GM19099 (cell line): Measurements from ENCODE around the gene SEPTIN12.

Experiments used
- POLR2A ChIP-seq: IDR thresholded peaks from 3 replicates; pipeline ENCODE4 v1.6.1; 2011; ENCODE audit warnings: low read depth; ENCODE audit not compliant: insufficient read length; ENCODE audit errors: extremely low read depth

SEPTIN12 gene, protein sequence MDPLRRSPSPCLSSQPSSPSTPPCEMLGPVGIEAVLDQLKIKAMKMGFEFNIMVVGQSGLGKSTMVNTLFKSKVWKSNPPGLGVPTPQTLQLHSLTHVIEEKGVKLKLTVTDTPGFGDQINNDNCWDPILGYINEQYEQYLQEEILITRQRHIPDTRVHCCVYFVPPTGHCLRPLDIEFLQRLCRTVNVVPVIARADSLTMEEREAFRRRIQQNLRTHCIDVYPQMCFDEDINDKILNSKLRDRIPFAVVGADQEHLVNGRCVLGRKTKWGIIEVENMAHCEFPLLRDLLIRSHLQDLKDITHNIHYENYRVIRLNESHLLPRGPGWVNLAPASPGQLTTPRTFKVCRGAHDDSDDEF

DNA sequence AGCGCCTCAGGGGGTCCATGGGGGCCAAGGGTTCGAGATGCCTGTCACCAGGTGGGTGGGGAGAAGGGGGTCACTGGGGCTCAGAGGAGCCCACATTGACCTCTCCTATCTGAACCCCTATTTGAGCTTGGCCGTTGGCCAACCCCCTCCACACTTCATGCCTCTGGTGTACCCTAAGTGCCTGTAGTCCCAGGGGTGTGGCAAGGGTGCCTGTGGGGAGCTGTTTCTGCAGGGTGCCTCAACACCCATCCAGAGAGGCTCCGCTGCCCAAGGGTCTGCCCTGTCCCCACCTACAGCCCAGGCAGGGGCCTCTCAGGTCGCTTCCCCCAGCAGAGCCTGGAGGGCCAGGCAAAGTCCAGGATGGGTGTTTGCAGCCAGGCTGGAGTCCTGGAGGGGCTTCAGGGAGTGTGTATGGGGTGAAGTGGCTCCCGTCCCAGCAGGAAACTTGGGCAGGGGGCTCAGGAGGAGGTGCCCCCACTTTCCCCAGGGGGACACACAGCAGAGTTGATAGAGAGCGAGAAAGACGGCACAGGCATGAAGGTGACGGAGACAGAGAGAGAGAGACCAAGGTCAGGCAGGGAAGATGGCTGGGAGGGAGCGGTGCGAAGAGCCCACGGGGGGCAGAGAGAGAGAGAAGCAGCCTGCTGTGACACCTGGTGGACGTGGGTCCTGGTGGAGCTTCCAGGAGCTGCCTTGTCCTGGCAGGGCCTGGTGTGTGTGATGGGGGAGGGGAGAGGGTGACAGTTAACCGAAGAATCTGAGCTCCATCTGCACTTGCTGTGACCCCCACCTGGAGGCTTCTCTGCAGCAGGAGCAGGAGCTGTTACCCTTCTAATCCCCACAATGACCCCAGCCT is at the start of gene SEPTIN12:
SEPTIN12 (minus strand) TSS at position 719 of the 856 bp plus-strand sequence; CDS start at position 19, 700 bp downstream.
- no peak for TF ChIP-seq POLR2A

DNA sequence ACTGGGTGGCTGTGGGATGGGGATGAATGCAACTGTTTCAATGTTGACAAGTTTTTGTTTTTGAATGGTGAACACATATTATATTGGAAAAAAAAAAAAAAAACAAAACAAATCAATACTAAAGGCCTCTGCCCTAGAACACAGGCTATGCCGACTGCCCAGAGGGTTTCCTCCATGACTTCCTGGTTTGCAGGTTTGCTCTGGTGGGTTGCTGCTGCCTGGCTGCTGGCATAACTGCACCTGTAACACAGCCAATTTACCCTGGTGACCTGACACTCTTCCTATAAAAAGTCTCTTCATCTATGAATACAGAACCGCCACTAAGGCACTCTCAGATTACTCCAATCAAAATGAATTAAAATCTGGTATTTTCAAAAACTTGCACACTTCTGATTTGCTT is 48.6 kb upstream of the SEPTIN12 start:
- no peak for TF ChIP-seq POLR2A

DNA sequence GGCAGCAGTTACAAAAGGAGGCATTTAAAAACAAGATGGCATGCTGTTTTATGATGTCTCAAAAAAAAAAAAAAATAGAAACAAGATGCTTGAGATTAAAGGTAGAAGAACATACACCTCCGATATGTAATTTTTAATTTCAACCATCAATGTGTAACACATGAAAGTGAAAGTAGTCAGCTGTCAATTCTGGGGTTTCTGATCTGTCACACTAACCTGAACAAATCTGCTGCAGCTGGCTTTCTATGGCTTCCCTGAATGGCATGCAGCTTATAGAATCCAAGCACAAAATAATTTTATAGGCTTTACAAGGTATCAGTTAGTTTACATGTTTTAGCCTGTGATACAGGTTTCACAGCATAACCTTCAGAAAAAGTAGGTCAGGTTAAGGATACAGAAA is 45.4 kb upstream of the SEPTIN12 start:
- TF ChIP-seq POLR2A: no peak

DNA sequence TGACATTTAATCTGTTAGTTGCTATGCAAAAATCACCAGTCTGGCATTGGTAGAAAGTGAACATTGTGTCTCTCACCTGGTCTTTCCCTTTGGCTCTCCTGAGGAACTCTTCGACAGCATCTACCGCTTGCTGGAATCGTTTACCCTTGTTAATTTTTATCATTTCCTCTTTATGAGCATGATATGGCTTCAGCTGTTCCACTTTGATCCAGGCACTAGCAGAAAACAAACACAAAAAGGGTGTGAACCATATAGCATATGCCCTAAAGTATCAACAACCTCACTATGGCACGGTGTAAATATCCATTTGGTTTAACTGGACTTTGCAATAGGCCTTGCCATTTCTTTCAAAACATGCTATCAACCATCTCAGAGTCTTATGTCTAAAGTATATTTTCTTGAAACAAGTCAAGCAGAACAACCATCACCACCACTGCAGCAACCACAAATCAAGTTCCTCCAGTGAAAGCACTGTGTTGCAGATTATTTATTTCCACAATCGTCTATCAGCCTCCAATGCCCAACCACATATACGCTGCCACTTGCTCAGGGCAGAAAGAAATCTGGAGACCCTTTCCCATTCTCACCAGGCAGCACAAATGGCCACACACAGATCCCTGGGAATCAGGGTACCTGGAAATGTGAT is 44.7 kb upstream of the SEPTIN12 start:
- no peak for TF ChIP-seq POLR2A

DNA sequence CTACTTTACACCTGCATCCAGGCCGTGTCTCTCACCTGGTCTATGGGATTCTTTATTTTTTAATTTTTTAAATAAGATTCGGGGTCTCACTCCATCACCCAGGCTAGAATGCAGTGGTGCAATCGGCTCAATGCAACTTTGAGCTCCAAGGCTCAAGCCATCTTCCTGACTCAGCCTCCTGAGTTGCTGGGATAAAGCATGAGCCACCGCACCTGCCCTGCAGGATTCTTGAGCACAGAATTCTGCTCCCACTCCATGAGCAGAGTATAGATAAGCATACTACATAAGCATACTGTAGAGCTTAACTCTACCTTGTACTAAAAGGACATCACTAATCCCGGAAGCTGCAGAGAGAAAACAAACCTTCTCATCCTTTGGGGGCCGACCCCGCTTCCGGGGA is 43.5 kb upstream of the SEPTIN12 start:
- no peak for TF ChIP-seq POLR2A

GRCh38 chr16:4830408-4830807 is 42.3 kb upstream of the SEPTIN12 start:
- no peak for TF ChIP-seq POLR2A

DNA sequence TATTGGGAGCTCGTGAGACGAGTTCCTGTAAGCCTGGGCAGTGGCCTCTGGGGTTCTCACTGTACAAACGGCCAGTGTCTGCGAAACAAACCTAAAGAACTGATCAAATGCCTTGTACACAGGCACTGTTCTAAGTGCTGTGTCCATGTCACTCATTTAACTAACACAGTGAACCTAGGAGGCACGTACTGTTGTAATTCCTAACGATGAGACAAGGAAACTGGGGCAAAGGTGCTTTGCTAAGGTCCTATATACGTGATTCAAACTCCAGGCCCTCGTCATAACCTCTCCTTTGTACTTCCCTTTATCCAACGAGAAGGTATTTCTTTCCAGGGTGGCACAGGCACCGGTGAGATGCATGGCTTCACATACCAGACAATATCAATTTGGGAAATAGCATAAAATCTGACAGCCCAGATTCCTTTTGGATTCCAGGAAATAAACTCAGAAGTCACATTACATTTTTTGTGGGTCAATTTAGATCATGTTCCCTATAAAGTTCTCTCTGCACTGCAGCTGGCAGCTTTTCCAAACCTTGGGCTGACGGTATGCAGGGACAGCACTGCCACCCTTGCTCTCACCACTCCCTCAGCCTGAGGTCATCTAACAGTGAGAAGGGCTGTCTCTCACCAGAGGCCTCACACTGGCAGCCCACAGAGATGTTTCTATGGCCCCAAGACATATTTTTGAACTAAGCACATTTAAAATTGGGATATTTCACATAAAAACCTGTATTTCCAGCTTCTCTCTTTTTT is 40.6 kb upstream of the SEPTIN12 start:
- no peak for TF ChIP-seq POLR2A

- no peak for TF ChIP-seq POLR2A
These were observed 38.8 kb upstream of the SEPTIN12 start for GRCh38 chr16:4826980-4827379.

- no peak for TF ChIP-seq POLR2A
These were observed 38.4 kb upstream of the SEPTIN12 start for GRCh38 chr16:4826526-4826925.

- no peak for TF ChIP-seq POLR2A
These were observed 37.1 kb upstream of the SEPTIN12 start for GRCh38 chr16:4825196-4825595.

- no peak for TF ChIP-seq POLR2A
These were observed 32.5 kb upstream of the SEPTIN12 start for GRCh38 chr16:4820652-4821051.

- no peak for TF ChIP-seq POLR2A
These were observed 26.5 kb upstream of the SEPTIN12 start for GRCh38 chr16:4814542-4815173.

DNA sequence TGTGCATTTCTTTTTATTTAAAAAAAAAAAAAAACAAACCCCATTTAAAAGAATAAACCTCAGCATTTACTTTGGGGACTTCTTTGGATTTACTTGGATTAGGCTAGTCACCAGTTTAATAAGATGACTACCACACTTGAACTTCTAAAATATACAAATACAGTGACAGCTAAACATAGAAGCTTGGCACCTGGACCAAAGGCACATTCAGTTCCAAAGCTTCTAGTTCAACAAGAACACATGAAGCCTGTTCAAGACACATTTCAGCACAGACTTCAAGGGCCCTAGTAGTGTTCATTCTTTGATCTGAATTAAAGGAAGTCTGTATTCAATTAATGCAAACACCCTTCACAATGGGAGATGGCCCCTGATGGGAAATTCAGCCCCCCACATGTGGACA is 25.9 kb upstream of the SEPTIN12 start:
- TF ChIP-seq POLR2A: no peak

GRCh38 chr16:4813251-4814003 is 25.3 kb upstream of the SEPTIN12 start:
- TF ChIP-seq POLR2A: no peak
